ENCODE results near the gene TDRD1. TPM values are rescaled to one million over a fixed set of nuclear protein-coding genes. Genes with fewer than 3 reads are reported as not detected.
A peak's percentile ranks its signal among the peaks of the same experiment; 100 is the strongest.

TDRD1 gene
- not detected in 2 replicates for total RNA-seq (2013; cell fraction: nucleolus; rRNA removed)
- not detected in 2 replicates for total RNA-seq (2014; rRNA removed)
- not detected in 2 replicates for total RNA-seq (2014; rRNA removed; fragmentation: Illumina TruSeq; extraction: Trizol)
- total RNA-seq (2021) = not detected in 2 replicates
- polyA plus RNA-seq (2011; ENCODE audit: low read depth) = not detected
- polyA plus RNA-seq (2011; rRNA removed) = not detected in 2 replicates
- polyA plus RNA-seq (2011; cell fraction: cytosol; rRNA removed) = not detected in 2 replicates
- not detected in 2 replicates for polyA plus RNA-seq (2011; cell fraction: nucleus; rRNA removed)
- not detected in 2 replicates for polyA plus RNA-seq (2012)
- 0.04 TPM in 1 of 2 replicates, not detected in the other for polyA plus RNA-seq (2014; fragmentation: Illumina TruSeq; extraction: Trizol)
- not detected for polyA plus RNA-seq (2014; fragmentation: Nextera tagmentation; extraction: Ambion mirVana)
- 0.03 TPM in 1 of 2 replicates, not detected in the other for polyA plus RNA-seq (2014; rRNA removed)
- not detected for polyA plus RNA-seq (2016; fragmentation: Nextera tagmentation; extraction: Ambion mirVana)
- polyA minus RNA-seq (2011; rRNA and poly(A)+ RNA removed) = not detected in 2 replicates
- polyA minus RNA-seq (2011; cell fraction: cytosol; rRNA and poly(A)+ RNA removed) = not detected in 2 replicates
- not detected in 2 replicates for polyA minus RNA-seq (2011; cell fraction: nucleus; rRNA and poly(A)+ RNA removed)
- not detected for Bru-seq, nascent RNA
- BruChase-seq, experiment 1, labeled RNA remaining after a 6-hour chase = not detected
- BruChase-seq, experiment 2, labeled RNA remaining after a 2-hour chase = percentile 4 among the genes with signal in this experiment
- long read RNA-seq, experiment 1 = 0 reads
- long read RNA-seq, experiment 2 = 0 reads

GRCh38 chr10:114179148-114179547 lies at the start of gene TDRD1:
Gene TDRD1 (plus strand): TSS chr10:114179353. CDS start chr10:114187832, 8,479 bp downstream.
- no peaks in the 10 kb centered on the region for H3K9me3 ChIP-seq (replicated peaks; ENCODE audit: control insufficient read depth, insufficient read depth, low read length)
- no peaks in the 10 kb centered on the region for H4K20me1 ChIP-seq (ENCODE audit: control insufficient read depth, insufficient read depth)
- H3K27ac ChIP-seq (ENCODE audit: control insufficient read depth, insufficient read depth) = no peak within 1 kb of the TSS
- in situ Hi-C loops (cut with MboI) = loop anchor here (25.0 kb wide), 1 partner anchor 258 kb away; no protein-coding TSS in a partner anchor
- POLR2A ChIA-PET = interaction anchor here (0.6 kb wide), 1 partner anchor 47 kb away, joined by 4 read pairs; no protein-coding TSS in a partner anchor
- 83% methylated on average over 22 of the region's 28 CpGs for whole genome bisulfite sequencing (ENCODE audit: insufficient coverage, insufficient replicate concordance, low lambda C conversion rate, missing lambda C conversion rate)
- H3K4me1 ChIP-seq (ENCODE audit: control insufficient read depth, insufficient read depth, low read length) = no peaks in the 10 kb centered on the region; the same call in 1 of the 2 replicates
- RAD21 ChIA-PET (ENCODE audit: unreplicated experiment) = no interaction called here
- CTCF ChIA-PET = no interaction called here
- no peak within 1 kb of the TSS for H3K4me2 ChIP-seq (ENCODE audit: control insufficient read depth, insufficient read depth)
- ATAC-seq (no peak), FAIRE-seq (no peak), DNase-seq (ENCODE audit: low read depth, low spot score) (no peak)
- H3K79me2 ChIP-seq (ENCODE audit: control insufficient read depth, insufficient read depth, low read length) = peaks cover 2% of the 10 kb centered on the region; the same call in 1 of the 2 replicates
- SMC1A ChIA-PET (ENCODE audit: uncharacterized antibody, unreplicated experiment) = no interaction called here
- no peak within 1 kb of the TSS for H2AFZ ChIP-seq (ENCODE audit: control insufficient read depth, low read depth, low read length)
- no peak within 1 kb of the TSS for H3K9ac ChIP-seq (ENCODE audit: control insufficient read depth, insufficient read depth, low read length)
- no peak within 1 kb of the TSS for H3K4me3 ChIP-seq
- intact Hi-C loops (cut with micrococcal nuclease; ENCODE audit: unreplicated experiment) = no loop called here
- H3K27me3 ChIP-seq (replicated peaks in 1 of 2; ENCODE audit: control insufficient read depth in 2 of 2, insufficient read depth in 2 of 2, low read length in 1 of 2) = no peaks in the 10 kb centered on the region
- no TSS peak for BruUV-seq (replicated peaks)
- no peaks in the 10 kb centered on the region for H3K36me3 ChIP-seq (ENCODE audit: control insufficient read depth in 2 of 2, insufficient read depth in 2 of 2, low read length in 1 of 2)
- no peak for TF ChIP-seq ZNF622 (IDR thresholded peaks at IDR 0.05)
- TF ChIP-seq IRF4 (IDR thresholded peaks at IDR 0.05; ENCODE audit: low read depth, low read length) = no peak
- no peak for TF ChIP-seq USF2 (IDR thresholded peaks at IDR 0.05; ENCODE audit: borderline replicate concordance, low read depth, low read length)
- no peak for TF ChIP-seq MYC (IDR thresholded peaks at IDR 0.05; ENCODE audit: insufficient read depth, insufficient read length, insufficient replicate concordance, low read length, severe bottlenecking)
- TF ChIP-seq CEBPB (IDR thresholded peaks at IDR 0.05; ENCODE audit: borderline replicate concordance in 1 of 2, low read depth in 2 of 2, low read length in 2 of 2) = no peak
- no peak for TF ChIP-seq SREBF2 (IDR thresholded peaks at IDR 0.05; ENCODE audit: low read length)
- no peak for TF ChIP-seq BCLAF1 (IDR thresholded peaks at IDR 0.05)
- TF ChIP-seq MAX (IDR thresholded peaks at IDR 0.05; ENCODE audit: low read depth, low read length) = no peak
- TF ChIP-seq SKIL (IDR thresholded peaks at IDR 0.05; ENCODE audit: low read depth, poor library complexity, severe bottlenecking) = no peak
- no peak for TF ChIP-seq ELK1 (IDR thresholded peaks at IDR 0.05; ENCODE audit: low read depth, low read length)
- no peak for TF ChIP-seq RELA (IDR thresholded peaks at IDR 0.05; ENCODE audit: borderline replicate concordance, partially characterized antibody)
- no peak for TF ChIP-seq NFYA (IDR thresholded peaks at IDR 0.05; ENCODE audit: borderline replicate concordance, low read depth, low read length)
